Nephron progenitor cell (in vitro differentiated cells): ENCODE measurements around the gene PIK3CA.
"Not testable (repeated sequence)": the region's sequence is repeated elsewhere in the genome, so short reads cannot be mapped to it uniquely, and the experiment has no call there.

Source experiments
- DNase-seq: peaks from one replicate; pipeline ENCODE4 v3.0.0; 2021
- H3K27ac Mint-ChIP-seq: 2 replicates; pipeline ENCODE4 v1.8.0; 2021; ENCODE audit warnings: mild to moderate bottlenecking, moderate library complexity, mixed read lengths
- H3K27me3 Mint-ChIP-seq: 2 replicates; pipeline ENCODE4 v1.8.0; 2021; ENCODE audit warnings: mild to moderate bottlenecking, low read depth, mixed read lengths; ENCODE audit not compliant: poor library complexity
- H3K36me3 Mint-ChIP-seq: 2 replicates; pipeline ENCODE4 v1.8.0; 2021; ENCODE audit warnings: low read depth, mixed read lengths
- H3K4me1 Mint-ChIP-seq: 2 replicates; pipeline ENCODE4 v1.8.0; 2021; ENCODE audit warnings: mixed read lengths
- H3K4me3 Mint-ChIP-seq: 2 replicates; pipeline ENCODE4 v1.8.0; 2021; ENCODE audit warnings: mild to moderate bottlenecking, moderate library complexity, mixed read lengths
- H3K9me3 Mint-ChIP-seq: 2 replicates; pipeline ENCODE4 v1.8.0; 2021; ENCODE audit warnings: mild to moderate bottlenecking, moderate library complexity, mixed read lengths
- TF ChIP-seq, protein P1 (sequence below): fragments of 200-600 bp; sonication (generic); IDR thresholded peaks from 2 replicates; pipeline ENCODE4 v1.5.0; 2021; ENCODE audit warnings: antibody characterized with exemption

The PIK3CA gene

DNA sequence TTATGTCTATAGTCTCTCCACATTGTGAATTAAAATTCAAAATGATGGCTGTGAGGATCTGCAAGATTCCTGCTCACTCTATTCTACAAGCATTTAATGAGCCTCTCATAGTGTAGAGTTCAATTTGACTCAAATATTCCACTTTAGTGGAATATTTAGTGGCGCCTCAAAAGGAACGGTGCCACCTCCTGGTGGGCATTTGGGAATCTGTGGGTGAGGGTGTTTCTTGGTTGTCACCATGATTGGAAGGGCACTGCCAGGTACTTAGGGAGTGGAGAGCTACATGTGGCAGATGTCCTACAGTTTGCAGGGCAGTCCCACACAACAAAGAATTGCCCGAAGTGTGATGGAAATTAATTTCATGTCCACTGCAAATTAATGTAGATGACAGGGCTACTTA, 124.2 kb downstream of the PIK3CA start:
- no peak overlapping the region for H3K27ac Mint-ChIP-seq
- no peak for DNase-seq
- TF ChIP-seq, protein P1, sequence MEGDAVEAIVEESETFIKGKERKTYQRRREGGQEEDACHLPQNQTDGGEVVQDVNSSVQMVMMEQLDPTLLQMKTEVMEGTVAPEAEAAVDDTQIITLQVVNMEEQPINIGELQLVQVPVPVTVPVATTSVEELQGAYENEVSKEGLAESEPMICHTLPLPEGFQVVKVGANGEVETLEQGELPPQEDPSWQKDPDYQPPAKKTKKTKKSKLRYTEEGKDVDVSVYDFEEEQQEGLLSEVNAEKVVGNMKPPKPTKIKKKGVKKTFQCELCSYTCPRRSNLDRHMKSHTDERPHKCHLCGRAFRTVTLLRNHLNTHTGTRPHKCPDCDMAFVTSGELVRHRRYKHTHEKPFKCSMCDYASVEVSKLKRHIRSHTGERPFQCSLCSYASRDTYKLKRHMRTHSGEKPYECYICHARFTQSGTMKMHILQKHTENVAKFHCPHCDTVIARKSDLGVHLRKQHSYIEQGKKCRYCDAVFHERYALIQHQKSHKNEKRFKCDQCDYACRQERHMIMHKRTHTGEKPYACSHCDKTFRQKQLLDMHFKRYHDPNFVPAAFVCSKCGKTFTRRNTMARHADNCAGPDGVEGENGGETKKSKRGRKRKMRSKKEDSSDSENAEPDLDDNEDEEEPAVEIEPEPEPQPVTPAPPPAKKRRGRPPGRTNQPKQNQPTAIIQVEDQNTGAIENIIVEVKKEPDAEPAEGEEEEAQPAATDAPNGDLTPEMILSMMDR: no peak
- no peaks in the 10 kb centered on the region for H3K36me3 Mint-ChIP-seq
- H3K4me3 Mint-ChIP-seq: no peak overlapping the region
- H3K9me3 Mint-ChIP-seq: no peaks in the 10 kb centered on the region
- peaks cover 18% of the 10 kb centered on the region for H3K4me1 Mint-ChIP-seq
- no peaks in the 10 kb centered on the region for H3K27me3 Mint-ChIP-seq

DNA sequence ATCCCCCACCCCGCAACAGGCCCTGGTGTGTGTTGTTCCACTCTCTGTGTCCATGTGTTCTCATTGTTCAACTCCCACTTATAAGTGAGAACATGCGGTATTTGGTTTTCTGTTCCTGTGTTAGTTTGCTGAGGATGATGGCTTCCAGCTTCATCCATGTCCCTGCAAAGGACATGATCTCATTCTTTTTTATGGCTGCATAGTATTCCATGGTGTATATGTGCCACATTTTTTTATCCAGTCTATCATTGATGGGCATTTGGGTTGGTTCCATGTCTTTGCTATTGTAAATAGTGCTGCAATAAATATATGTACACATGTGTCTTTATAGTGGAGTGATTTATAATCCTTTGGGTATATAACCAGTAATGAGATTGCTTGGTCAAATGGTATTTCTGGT, 126.3 kb downstream of the PIK3CA start:
- H3K27ac Mint-ChIP-seq, H3K36me3 Mint-ChIP-seq, H3K4me3 Mint-ChIP-seq, H3K27me3 Mint-ChIP-seq, H3K4me1 Mint-ChIP-seq, DNase-seq, H3K9me3 Mint-ChIP-seq: not testable (repeated sequence)

DNA sequence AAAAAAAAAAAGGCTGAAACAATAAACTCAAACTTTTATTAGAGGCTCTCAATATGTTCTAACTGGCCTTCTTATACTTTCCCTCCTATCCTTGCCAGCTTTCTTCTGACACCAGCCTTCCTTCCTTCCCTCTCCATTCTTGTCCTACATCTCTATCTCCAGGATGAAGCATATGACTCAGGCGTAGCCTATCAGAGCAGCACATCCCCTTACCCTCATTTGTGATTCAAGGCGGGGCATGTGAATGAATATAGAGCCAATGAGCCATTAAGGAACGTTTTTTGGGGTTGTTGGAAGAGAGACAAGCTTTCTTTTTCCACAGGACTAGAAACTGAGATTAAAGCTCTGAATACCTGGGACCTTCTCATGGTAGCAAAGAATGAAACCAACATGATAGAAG, 127.8 kb downstream of the PIK3CA start:
- Mint-ChIP-seq H3K9me3 (no peaks in the 10 kb centered on the region), H3K4me3 (no peak overlapping the region), H3K27me3 (no peaks in the 10 kb centered on the region), H3K4me1 (no peaks in the 10 kb centered on the region), H3K27ac (no peak overlapping the region), H3K36me3 (no peaks in the 10 kb centered on the region)
- TF ChIP-seq, protein P1: no peak
- DNase-seq: no peak

DNA sequence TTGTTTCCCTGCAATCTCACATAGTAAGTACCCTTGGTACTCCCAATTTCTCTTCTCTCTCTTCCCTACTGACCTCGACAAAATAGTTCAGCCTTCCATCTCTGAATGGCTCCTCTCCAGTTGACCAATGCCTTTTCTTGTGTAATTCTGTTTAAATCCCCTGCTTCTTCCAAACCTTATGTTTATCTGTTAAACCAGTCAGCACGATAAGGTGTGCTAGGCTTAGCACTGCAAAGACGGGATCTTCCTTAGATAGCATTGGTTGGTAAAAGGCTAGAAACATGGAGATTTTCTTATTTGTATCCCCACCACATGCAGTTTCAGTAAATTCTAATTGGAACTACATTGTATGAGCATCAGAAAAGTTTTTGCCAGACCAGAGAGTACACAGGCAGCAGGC, 128.6 kb downstream of the PIK3CA start:
- no peaks in the 10 kb centered on the region for H3K36me3 Mint-ChIP-seq
- H3K4me3 Mint-ChIP-seq: no peak overlapping the region
- H3K4me1 Mint-ChIP-seq: no peaks in the 10 kb centered on the region
- TF ChIP-seq, protein P1: no peak
- no peaks in the 10 kb centered on the region for H3K27me3 Mint-ChIP-seq
- H3K27ac Mint-ChIP-seq: no peak overlapping the region
- no peak for DNase-seq
- no peaks in the 10 kb centered on the region for H3K9me3 Mint-ChIP-seq

DNA sequence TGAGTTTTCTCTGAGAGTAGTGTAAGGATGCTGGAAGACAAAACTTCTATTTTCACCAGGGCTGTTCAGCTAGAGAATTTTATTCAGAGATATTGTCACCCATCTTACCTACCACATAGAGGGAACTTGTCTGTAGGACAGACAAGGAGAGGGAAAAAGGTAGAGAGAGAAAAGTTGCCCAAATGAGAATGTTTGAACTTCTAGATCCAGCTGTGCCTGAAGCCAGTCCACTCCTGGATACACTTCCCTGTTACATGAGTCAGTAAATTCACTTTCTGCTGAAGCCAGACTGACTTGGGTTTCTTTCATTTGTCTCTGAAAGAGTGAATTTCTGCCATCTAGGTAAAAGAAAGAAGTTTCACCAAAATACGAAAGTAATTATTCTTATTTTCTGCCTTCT, 130.0 kb downstream of the PIK3CA start:
- no peak for DNase-seq
- TF ChIP-seq, protein P1: no peak
- Mint-ChIP-seq H3K27ac (no peak overlapping the region), H3K9me3 (no peaks in the 10 kb centered on the region), H3K36me3 (no peaks in the 10 kb centered on the region), H3K4me3 (no peak overlapping the region), H3K27me3 (peaks cover under 1% of the 10 kb centered on the region), H3K4me1 (no peaks in the 10 kb centered on the region)

DNA sequence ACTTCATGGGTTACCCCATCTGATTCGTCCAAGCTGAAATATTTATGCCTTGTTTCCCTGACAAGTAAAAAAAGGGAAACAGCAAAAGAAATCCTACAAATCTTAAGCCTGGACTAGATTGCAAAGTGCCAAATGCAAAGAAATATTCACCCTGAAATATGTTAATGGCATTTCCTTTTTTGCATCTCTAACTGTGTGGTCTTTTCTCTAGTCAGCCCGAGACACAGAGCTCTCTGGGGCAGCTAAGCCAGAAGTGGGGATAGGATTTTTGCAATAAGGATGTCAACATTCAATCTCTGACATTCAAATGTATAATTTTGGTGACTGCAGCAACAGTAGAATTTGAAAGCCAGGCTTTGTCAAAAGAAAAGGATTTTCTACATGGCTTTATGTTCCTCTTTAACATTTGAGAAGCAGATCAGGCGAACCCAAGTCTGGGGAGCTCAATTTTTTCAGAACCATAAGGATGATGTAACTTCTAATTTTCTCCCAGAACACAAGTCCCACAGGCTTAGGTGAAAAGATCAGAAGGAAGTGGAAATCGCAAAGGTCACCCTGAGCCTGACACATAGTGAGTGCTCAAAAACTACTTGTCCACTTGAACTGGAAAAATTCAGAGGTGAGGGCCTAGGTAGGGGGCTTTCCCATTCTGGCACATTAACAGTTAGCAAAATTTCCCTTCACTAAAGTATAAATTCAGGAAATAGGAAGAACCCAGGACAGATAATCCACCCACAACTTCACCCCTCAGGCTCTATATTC, 131.0 kb downstream of the PIK3CA start:
- Mint-ChIP-seq H3K36me3 (no peaks in the 10 kb centered on the region), H3K27me3 (peaks cover 5% of the 10 kb centered on the region), H3K27ac (no peak overlapping the region), H3K4me3 (no peak overlapping the region), H3K4me1 (no peaks in the 10 kb centered on the region), H3K9me3 (no peaks in the 10 kb centered on the region)
- TF ChIP-seq, protein P1: no peak
- DNase-seq: no peak
